ENCODE results near the gene ANXA2R.

GRCh38 chr5:43041110-43041668 is 1.1 kb upstream of the ANXA2R start:
- TF ChIP-seq CTCF (conservative IDR thresholded peaks at IDR 0.05) (no peak), EZH2 (IDR thresholded peaks at IDR 0.05; ENCODE audit: low read depth) (no peak)

All from PC-9 (cell line).